NCI-H1930 (cell line): ENCODE data around the gene ART5.
"Not testable (repeated sequence)": the region's sequence is repeated elsewhere in the genome, so short reads cannot be mapped to it uniquely, and the experiment has no call there.

Experiments used
- DNase-seq, 2 experiments: peaks; one replicate each; lab custom pipeline; 2025; lab: John Stamatoyannopoulos, UW

Gene ART5

GRCh38 chr11:3622521-3622920 is 19.3 kb downstream of the ART5 start:
- DNase-seq, result no peak

- DNase-seq, result no peak
Measured at GRCh38 chr11:3617990-3618389, 23.8 kb downstream of the ART5 start.

- DNase-seq, result no peak
Measured at GRCh38 chr11:3616721-3617460, 24.9 kb downstream of the ART5 start.

GRCh38 chr11:3615998-3616397 is 25.8 kb downstream of the ART5 start:
- no peak for DNase-seq

- no peak for DNase-seq
Measured at GRCh38 chr11:3614742-3615171, 27.0 kb downstream of the ART5 start.

DNA sequence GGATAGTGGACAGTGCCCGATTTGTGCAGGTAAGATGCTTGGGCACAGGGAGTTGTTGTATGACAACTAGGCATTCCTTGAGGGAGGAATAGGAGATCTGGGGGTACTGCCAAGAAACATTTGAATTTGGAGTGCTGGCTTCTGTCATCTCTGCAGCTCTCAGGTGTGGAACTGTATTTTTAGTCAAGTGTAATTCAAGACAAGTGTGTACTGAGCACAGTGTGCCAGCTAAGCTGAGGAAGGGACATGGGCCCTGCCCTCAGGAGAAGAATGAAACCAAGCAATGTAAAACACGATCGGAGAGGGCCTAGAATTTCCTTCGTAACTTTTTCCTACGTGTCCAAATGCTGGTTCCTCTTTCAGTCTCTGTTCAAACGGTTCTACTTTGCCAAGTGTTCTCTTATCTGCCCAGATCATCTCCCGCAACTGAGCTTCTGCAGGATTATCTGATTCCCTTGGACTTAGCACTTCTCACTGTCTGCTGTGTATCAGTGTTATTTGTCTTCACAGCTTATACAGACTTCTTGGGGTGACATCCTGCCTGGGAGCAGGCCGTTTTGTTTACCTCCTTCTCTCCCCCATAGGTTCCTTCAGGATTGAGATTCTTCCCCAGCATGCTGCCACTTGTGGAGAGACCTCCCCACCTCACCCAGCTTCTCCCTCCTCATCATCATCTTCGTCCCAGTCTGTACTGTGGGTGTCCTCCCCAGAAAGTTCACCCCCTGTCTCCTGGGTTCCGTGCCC is 27.6 kb downstream of the ART5 start:
- DNase-seq, result no peak

DNA sequence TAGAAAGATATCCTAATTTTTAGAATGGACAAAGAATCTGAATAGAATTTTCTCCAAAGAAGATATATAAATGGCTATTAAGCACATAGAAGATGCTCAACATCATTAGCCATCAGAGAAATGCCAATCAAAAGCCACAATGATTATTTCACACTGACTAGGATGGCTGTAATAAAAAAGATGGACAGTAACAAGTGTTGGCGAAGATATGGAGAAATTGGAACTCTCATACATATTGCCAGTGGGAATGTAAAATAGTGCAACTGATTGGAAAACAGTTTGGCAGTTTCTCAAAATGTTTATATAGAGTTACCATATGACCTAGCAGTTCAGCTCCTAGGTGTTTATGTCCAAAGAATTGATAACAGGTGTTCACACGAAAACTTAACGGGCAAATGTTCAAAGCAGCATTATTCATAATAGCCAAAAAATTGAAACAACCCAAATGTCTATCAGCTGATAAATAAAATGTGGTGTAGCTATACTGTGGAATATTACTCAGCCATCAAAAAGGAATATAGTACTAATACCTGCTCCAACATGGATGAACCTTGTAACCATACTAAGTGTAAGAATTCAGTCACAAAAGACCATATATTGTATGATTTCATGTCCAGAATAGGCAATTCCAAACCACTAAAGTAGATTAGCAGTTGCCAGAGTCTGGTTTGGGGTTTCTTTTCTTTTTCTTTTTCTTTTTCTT is 29.7 kb downstream of the ART5 start:
- no peak for DNase-seq

DNA sequence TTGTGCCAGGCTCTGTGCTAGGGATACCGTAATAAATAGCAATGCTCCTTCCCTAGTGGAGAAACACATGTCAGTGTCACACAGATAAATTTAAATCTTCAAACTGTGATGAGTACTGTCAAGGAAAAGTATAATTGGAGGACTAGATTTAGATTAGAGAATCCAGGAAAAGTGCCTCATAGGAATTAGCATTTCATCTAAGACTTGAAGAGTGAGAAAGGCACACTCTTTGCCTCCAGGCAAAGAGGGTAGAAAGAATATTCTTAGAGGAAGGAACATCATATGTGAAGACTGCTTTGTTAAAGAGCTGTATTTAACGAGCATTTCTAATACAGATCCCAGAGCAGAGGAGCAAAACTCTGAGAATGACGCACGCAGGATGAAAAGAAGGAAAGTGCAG is 30.9 kb downstream of the ART5 start:
- DNase-seq, result no peak

DNA sequence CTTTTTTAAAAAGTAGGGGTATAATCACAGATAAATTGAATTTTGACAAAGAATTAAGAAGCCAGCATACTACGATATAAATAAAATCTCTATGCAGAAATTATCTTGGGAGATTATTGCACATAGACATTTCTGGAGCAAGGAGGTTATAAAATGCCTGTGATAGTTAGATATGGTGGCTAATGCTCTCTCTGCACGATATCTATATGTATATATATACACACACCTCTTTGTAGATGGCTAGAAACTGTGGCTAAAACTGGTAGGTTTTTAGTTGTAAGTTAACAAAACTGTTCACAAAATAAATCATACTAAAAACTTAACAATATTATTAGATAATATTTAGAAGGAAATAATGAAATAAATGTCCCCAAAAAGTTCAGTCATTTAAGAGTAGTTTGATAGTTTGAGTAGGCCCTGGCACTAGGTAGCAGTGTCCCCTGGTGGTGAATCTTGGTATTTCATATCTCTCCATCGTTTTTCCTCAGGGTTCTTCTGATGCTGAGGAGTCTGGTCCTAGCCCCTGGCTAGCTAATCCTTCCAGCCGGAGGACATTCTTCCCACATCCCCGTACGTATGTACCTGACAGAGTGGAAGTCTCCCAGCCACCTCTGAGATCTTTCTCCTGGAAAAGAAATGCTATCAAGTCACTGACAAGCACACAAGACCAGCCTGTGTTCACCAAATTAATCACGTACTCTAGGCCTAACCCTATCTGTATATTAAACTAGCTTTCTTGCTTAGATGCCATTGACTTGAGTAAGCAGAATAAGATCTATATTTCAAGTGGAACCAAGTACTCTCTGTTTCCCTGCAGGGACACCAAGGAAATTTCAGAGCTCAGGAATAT is 32.2 kb downstream of the ART5 start:
- DNase-seq, result peak in 1 of 2 experiments; percentile 45

DNA sequence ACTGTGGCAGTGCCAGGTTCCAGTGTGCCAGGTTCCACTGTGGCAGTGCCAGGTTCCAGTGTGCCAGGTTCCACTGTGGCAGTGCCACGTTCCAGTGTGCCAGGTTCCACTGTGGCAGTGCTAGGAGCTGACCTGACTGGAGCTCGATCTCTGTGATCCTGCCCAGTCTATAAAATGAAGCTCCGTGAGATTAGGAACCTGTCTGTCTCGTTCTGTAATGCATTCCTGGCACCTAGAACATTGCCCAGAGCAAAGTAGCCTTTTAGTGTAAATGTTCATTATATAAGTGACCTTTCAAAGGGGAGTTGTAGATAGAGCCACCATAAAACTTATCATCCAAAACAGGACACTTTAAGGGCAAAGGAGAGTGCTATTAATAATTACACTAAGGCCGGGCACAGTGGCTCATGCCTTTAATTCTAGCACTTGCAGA is 36.0 kb downstream of the ART5 start:
- no peak for DNase-seq

- DNase-seq, result no peak
Measured at GRCh38 chr11:3605283-3605662, 36.5 kb downstream of the ART5 start.

GRCh38 chr11:3604167-3604566 is 37.6 kb downstream of the ART5 start:
- DNase-seq, result no peak

DNA sequence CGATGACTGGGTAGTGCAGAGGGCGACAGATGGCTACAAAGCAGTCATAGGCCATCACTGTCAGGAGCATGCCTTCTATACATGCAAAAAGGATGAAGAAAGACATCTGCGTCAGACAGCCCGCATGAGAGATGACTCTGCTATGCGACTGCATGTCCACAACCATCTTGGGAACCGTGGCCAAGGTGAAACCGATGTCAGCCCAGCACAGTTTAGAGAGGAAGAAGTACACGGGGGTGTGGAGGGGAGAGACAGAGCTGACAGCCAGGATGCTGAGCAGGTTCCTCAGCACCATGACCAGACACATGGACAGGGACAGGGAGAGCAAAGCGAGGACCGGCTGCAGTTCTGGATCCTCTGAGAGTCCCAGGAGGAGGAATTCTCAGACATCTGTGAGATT is 41.6 kb downstream of the ART5 start:
- DNase-seq, result not testable (repeated sequence)

DNA sequence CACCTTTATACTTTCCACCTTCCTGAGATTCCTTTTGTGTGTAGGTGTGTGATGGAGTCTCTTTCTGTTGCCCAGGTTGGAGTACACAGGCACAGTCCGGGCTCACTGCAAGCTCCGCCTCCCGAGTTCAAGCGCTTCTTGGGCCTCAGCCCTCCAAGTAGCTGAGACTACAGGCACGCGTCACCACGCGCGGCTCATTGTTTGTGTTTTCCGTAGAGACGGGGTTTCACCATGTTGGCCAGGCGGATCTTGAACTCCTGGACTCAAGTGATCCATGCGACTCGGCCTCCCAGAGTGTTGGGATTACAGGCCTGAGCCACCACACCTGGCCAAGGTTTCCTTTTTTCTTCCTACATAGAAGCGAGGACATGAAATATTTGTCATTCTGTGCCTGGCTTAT is 44.0 kb downstream of the ART5 start:
- DNase-seq, result not testable (repeated sequence)

- not testable (repeated sequence) for DNase-seq
Measured at GRCh38 chr11:3591326-3591725, 50.5 kb downstream of the ART5 start.

- DNase-seq, result not testable (repeated sequence)
Measured at GRCh38 chr11:3590193-3590592, 51.6 kb downstream of the ART5 start.

GRCh38 chr11:3588776-3589175 is 53.0 kb downstream of the ART5 start:
- not testable (repeated sequence) for DNase-seq
